ENCODE measurements around the gene NGF. TPM values are rescaled to one million over a fixed set of nuclear protein-coding genes. Genes with fewer than 3 reads are reported as not detected.

NGF gene
- total and polyA plus RNA-seq, 12 donors, result 1.8 to 21.6 (median 3.3) TPM

DNA sequence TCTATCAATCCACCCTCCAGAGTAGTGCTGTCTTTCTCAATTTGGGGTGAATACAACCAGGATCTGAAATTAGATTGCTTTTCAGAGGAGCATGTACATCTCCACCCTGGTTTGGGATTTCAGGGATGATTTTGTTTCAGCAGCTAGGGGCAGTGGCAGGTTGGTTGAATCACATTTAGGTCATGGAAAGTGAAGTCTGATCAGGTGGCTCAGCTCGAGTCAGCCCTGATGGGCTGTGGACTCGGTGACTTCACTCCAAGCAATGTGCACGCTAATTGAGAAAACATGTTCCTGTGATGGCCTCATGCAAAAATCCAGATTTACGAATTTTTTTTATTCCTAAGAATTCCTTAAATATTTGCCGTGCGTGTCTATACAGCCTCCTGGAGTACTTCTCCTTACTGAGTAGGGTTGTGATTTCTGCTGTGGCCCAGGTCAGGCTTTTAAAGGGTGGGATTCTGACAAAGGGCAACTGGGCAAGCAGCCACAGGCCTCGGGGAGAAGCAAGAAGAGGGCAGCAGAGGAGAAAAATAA lies 7.5 kb downstream of the NGF start:
- peaks cover 0 to 79% (median 26%) of the 10 kb centered on the region in 9 donors for H3K4me1 ChIP-seq
- intact Hi-C loops (cut with DNase I), result loop anchor here in 2 of 10 donors (10.0 kb wide), 2 partner anchors 186 to 196 kb away; no protein-coding TSS in a partner anchor
- TF ChIP-seq, protein P1, sequence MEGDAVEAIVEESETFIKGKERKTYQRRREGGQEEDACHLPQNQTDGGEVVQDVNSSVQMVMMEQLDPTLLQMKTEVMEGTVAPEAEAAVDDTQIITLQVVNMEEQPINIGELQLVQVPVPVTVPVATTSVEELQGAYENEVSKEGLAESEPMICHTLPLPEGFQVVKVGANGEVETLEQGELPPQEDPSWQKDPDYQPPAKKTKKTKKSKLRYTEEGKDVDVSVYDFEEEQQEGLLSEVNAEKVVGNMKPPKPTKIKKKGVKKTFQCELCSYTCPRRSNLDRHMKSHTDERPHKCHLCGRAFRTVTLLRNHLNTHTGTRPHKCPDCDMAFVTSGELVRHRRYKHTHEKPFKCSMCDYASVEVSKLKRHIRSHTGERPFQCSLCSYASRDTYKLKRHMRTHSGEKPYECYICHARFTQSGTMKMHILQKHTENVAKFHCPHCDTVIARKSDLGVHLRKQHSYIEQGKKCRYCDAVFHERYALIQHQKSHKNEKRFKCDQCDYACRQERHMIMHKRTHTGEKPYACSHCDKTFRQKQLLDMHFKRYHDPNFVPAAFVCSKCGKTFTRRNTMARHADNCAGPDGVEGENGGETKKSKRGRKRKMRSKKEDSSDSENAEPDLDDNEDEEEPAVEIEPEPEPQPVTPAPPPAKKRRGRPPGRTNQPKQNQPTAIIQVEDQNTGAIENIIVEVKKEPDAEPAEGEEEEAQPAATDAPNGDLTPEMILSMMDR (IDR thresholded peaks at IDR 0.05), result peak in 1 of 9 donors; percentile 8
- DNase-seq (no peak), ATAC-seq (peak in 6 of 8 donors; percentile 32 to 70 (median 52))
- H3K36me3 ChIP-seq, result no peaks in the 10 kb centered on the region
- H3K9me3 ChIP-seq, result no peaks in the 10 kb centered on the region
- H3K27me3 ChIP-seq, result no peaks in the 10 kb centered on the region
- H3K4me3 ChIP-seq, result no peak overlapping the region
- H3K27ac ChIP-seq, result peak overlapping the region in 8 of 10 donors; percentile 11 to 89 (median 49)
- WGBS, 2 donors, result 62 to 65% methylated on average over 7 of the region's 7 CpGs

DNA sequence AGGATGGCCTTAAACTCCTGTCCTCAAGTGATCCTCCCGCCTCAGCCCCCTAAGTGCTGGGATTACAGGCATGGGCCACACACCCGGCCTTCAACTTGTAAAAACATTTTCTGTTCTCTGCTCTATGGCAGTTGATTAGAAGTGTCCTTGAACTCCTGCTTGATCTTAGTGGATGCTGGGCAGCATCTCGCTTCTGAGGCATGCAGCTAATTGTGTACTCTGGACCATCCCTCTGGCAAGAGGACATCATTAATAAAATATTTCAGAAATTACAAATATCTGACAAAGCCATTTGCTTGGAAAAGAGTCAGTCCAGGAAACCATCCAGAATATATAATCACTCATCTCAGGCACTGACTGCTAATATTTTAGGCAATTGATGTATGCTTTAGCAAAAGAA lies 8.1 kb downstream of the NGF start:
- H3K36me3 ChIP-seq, result no peaks in the 10 kb centered on the region
- TF ChIP-seq, protein P1 (IDR thresholded peaks at IDR 0.05), result no peak
- DNase-seq (no peak), ATAC-seq (no peak)
- peak overlapping the region in 4 of 10 donors; percentile 7 to 17 (median 14) for H3K27ac ChIP-seq
- peaks cover 0 to 79% (median 24%) of the 10 kb centered on the region in 9 donors for H3K4me1 ChIP-seq
- no peak overlapping the region for H3K4me3 ChIP-seq
- WGBS, 2 donors, result 74 to 80% methylated on average over 3 of the region's 3 CpGs
- no peaks in the 10 kb centered on the region for H3K27me3 ChIP-seq
- no peaks in the 10 kb centered on the region for H3K9me3 ChIP-seq
- intact Hi-C loops (cut with DNase I), result loop anchor here in 3 of 10 donors (10.0 kb wide), 3 partner anchors 65 to 195 kb away; no protein-coding TSS in a partner anchor

DNA sequence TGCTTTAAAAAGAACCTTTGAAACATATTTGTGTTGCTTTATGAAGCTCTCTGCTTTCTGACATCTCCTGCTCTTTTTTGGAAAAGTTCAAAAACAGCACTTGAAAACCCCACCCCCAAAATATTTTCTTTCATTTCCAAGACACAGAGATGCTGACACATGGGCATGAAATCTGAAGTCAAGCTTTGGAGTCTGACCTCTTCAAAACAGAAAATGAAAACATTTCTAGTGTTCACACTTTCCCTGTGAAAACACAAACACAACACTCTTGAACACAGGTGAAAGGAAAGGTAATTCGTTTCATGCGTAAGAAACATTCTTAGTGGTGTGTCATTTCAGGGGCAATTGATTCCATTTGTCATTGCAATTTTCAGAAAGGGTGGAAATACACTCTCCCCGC lies 10.8 kb downstream of the NGF start:
- no peak for ATAC-seq
- intact Hi-C loops (cut with DNase I), result loop anchor here in 1 of 10 donors (10.0 kb wide), 1 partner anchor 62 kb away; no protein-coding TSS in a partner anchor
- TF ChIP-seq, protein P1 (IDR thresholded peaks at IDR 0.05), result no peak
- Histone ChIP-seq H3K27me3 (no peaks in the 10 kb centered on the region), H3K36me3 (no peaks in the 10 kb centered on the region), H3K4me1 (peaks cover 0 to 61% (median 20%) of the 10 kb centered on the region in 9 donors), H3K9me3 (no peaks in the 10 kb centered on the region), H3K4me3 (no peak overlapping the region), H3K27ac (no peak overlapping the region)
- DNase-seq, result no peak
- WGBS, 2 donors, result 90 to 91% methylated on average over 3 of the region's 3 CpGs

DNA sequence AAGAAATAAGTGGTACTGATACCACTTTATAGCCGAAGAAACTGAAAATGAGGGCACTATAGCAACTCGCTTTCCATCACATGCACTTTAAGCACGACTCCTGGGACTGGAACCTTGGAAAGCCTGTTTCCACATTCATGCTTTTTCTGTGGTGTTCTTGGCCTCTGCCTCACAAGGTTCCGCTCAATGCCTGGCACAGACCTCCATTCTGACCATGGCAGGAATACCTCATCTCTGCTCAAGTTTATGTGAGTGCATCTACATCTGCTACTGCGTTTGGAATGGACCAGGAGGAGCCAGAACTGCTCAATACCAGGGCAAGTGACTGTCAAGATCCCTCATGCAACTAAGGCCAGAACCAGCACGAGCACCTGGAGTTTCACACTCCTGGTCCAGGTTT lies 11.6 kb downstream of the NGF start:
- no peak for DNase-seq
- Histone ChIP-seq H3K36me3 (no peaks in the 10 kb centered on the region), H3K4me1 (peaks cover 0 to 52% (median 13%) of the 10 kb centered on the region in 9 donors), H3K9me3 (no peaks in the 10 kb centered on the region), H3K27me3 (no peaks in the 10 kb centered on the region), H3K4me3 (no peak overlapping the region), H3K27ac (peak overlapping the region in 7 of 10 donors; percentile 4 to 55 (median 39))
- ATAC-seq, result no peak
- 89 to 91% methylated on average over 6 of the region's 6 CpGs for WGBS, 2 donors
- TF ChIP-seq, protein P1 (IDR thresholded peaks at IDR 0.05), result no peak
- intact Hi-C loops (cut with DNase I), result loop anchor here in 1 of 10 donors (10.0 kb wide), 1 partner anchor 62 kb away; no protein-coding TSS in a partner anchor

All from heart right ventricle (tissue), 16 donors.